Subcutaneous abdominal adipose tissue (tissue), 5 donors: ENCODE data around the gene TMEM263.
"Not testable (repeated sequence)": the region's sequence is repeated elsewhere in the genome, so short reads cannot be mapped to it uniquely, and the experiment has no call there.

Experiments used
- H3K27ac ChIP-seq: one replicate; pipeline ENCODE4 v1.7.0; 2013; ENCODE audit warnings: low read depth, mild to moderate bottlenecking, inconsistent platforms, low read length, moderate library complexity
- H3K27me3 ChIP-seq, 5 donors: one replicate each; pipeline ENCODE4 v1.7.0; 2013; ENCODE audit warnings: low read length in 5 of 5, inconsistent platforms in 1 of 5; ENCODE audit not compliant: control insufficient read depth in 5 of 5, insufficient read depth in 4 of 5
- H3K36me3 ChIP-seq, 5 donors: one replicate each; pipeline ENCODE4 v1.7.0; 2013; ENCODE audit warnings: low read length in 5 of 5; ENCODE audit not compliant: control insufficient read depth in 5 of 5, insufficient read depth in 5 of 5
- H3K4me1 ChIP-seq, 5 donors: one replicate each; pipeline ENCODE4 v1.7.0; 2013; ENCODE audit warnings: low read length in 5 of 5, mild to moderate bottlenecking in 3 of 5, moderate library complexity in 1 of 5; ENCODE audit not compliant: control insufficient read depth in 5 of 5, insufficient read depth in 5 of 5
- H3K4me3 ChIP-seq, 5 donors: one replicate each; pipeline ENCODE4 v1.7.0; 2013; ENCODE audit warnings: low read length in 5 of 5, low read depth in 1 of 5
- H3K9ac ChIP-seq, 5 donors: one replicate each; pipeline ENCODE4 v1.7.0; 2013; ENCODE audit warnings: low read length in 5 of 5, mild to moderate bottlenecking in 4 of 5, moderate library complexity in 3 of 5
- H3K9me3 ChIP-seq, 5 donors: one replicate each; pipeline ENCODE4 v1.7.0; 2013; ENCODE audit warnings: low read length in 5 of 5; ENCODE audit not compliant: control insufficient read depth in 5 of 5
- donor health status: healthy.
- donor health status: healthy.
- donor health status: healthy.
- donor health status: healthy.
- donor health status: healthy.

Gene TMEM263

DNA sequence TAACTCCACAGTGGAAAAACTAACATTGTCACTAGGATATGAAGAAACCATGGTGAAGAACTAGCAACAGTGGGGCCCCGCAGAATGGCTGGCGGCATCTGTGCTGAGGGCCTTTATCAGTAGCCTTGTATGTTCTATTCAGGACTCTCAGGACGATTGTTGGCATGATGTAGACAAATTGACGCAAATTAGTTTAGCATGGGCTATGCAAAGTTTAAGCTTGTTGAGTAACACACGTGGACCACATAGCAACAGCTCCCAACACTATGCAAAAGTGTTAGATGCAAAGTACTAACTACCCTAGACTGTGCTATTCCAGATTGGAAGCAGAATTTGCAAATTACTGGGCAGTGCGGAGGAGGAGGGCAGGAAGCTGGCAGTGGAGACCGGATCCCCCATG, 38.2 kb upstream of the TMEM263 start:
- Histone ChIP-seq H3K9me3 (no peaks in the 10 kb centered on the region), H3K4me1 (peaks cover 0 to 5% (median 0%) of the 10 kb centered on the region in 5 donors), H3K27ac (no peak overlapping the region), H3K4me3 (no peak overlapping the region), H3K36me3 (no peaks in the 10 kb centered on the region), H3K27me3 (peaks cover 0 to 29% (median 10%) of the 10 kb centered on the region in 5 donors), H3K9ac (no peak overlapping the region)

GRCh38 chr12:106918746-106919145, 37.0 kb upstream of the TMEM263 start:
- no peaks in the 10 kb centered on the region for H3K36me3 ChIP-seq

GRCh38 chr12:106919910-106920544, 35.7 kb upstream of the TMEM263 start:
- no peak overlapping the region for H3K27ac ChIP-seq
- no peak overlapping the region for H3K9ac ChIP-seq
- H3K4me3 ChIP-seq: no peak overlapping the region
- H3K9me3 ChIP-seq: no peaks in the 10 kb centered on the region
- H3K4me1 ChIP-seq: peaks cover 0 to 5% (median 0%) of the 10 kb centered on the region in 5 donors
- H3K27me3 ChIP-seq: peaks cover 0 to 18% (median 0%) of the 10 kb centered on the region in 5 donors
- H3K36me3 ChIP-seq: no peaks in the 10 kb centered on the region

More at GRCh38 chr12:106918746-106919145, 37.0 kb upstream of the TMEM263 start:
- Histone ChIP-seq H3K4me1 (peaks cover 0 to 5% (median 0%) of the 10 kb centered on the region in 5 donors), H3K27ac (no peak overlapping the region), H3K9ac (no peak overlapping the region), H3K27me3 (peaks cover 0 to 21% (median 4%) of the 10 kb centered on the region in 5 donors), H3K4me3 (no peak overlapping the region), H3K9me3 (no peaks in the 10 kb centered on the region)

GRCh38 chr12:106921976-106922375, 33.7 kb upstream of the TMEM263 start:
- not testable (repeated sequence) for H3K27ac ChIP-seq, H3K27me3 ChIP-seq, H3K9ac ChIP-seq, H3K36me3 ChIP-seq, H3K9me3 ChIP-seq, H3K4me1 ChIP-seq, H3K4me3 ChIP-seq

GRCh38 chr12:106923594-106923993, 32.1 kb upstream of the TMEM263 start:
- H3K9ac ChIP-seq, H3K27ac ChIP-seq, H3K9me3 ChIP-seq, H3K4me1 ChIP-seq, H3K27me3 ChIP-seq, H3K4me3 ChIP-seq, H3K36me3 ChIP-seq: not testable (repeated sequence)

GRCh38 chr12:106924268-106924861, 31.3 kb upstream of the TMEM263 start:
- H3K36me3 ChIP-seq: no peaks in the 10 kb centered on the region
- H3K4me3 ChIP-seq: no peak overlapping the region
- no peaks in the 10 kb centered on the region for H3K9me3 ChIP-seq
- H3K4me1 ChIP-seq: peaks cover 0 to 3% (median 0%) of the 10 kb centered on the region in 5 donors
- H3K9ac ChIP-seq: no peak overlapping the region
- H3K27me3 ChIP-seq: peaks cover 0 to 3% (median 0%) of the 10 kb centered on the region in 5 donors
- no peak overlapping the region for H3K27ac ChIP-seq

GRCh38 chr12:106926657-106927056, 29.1 kb upstream of the TMEM263 start:
- Histone ChIP-seq H3K4me1 (no peaks in the 10 kb centered on the region), H3K9ac (no peak overlapping the region), H3K27ac (no peak overlapping the region), H3K4me3 (no peak overlapping the region), H3K36me3 (no peaks in the 10 kb centered on the region), H3K9me3 (no peaks in the 10 kb centered on the region), H3K27me3 (peaks cover 0 to 3% (median 0%) of the 10 kb centered on the region in 5 donors)

DNA sequence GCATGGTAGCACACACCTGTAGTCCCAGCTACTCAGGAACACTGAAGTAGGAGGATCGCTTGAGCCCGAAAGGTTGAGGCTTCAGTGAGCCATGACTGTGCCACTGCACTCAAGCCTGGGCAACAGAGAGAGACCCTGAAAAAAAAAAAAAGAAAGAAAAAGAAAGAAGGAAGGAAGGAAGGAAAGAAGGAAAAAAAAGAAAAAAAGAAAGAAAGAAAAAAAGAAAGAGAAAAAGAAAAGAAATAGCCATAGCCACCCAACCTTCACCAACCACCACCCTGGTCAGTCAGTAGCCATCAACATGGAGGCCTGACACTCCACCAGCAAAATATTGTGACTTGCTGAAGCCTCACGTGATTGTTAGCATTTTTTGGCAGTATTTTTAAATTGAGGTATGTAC, 21.4 kb upstream of the TMEM263 start:
- peaks cover 0 to 4% (median 0%) of the 10 kb centered on the region in 5 donors for H3K9me3 ChIP-seq
- H3K27ac ChIP-seq: no peak overlapping the region
- H3K36me3 ChIP-seq: no peaks in the 10 kb centered on the region
- no peaks in the 10 kb centered on the region for H3K4me1 ChIP-seq
- H3K27me3 ChIP-seq: no peaks in the 10 kb centered on the region
- H3K9ac ChIP-seq: no peak overlapping the region
- H3K4me3 ChIP-seq: no peak overlapping the region

- Histone ChIP-seq H3K36me3 (no peaks in the 10 kb centered on the region), H3K27ac (no peak overlapping the region), H3K9me3 (no peaks in the 10 kb centered on the region), H3K4me1 (no peaks in the 10 kb centered on the region), H3K9ac (no peak overlapping the region), H3K27me3 (no peaks in the 10 kb centered on the region), H3K4me3 (no peak overlapping the region)
Observed at GRCh38 chr12:106941481-106942156, 14.1 kb upstream of the TMEM263 start.

DNA sequence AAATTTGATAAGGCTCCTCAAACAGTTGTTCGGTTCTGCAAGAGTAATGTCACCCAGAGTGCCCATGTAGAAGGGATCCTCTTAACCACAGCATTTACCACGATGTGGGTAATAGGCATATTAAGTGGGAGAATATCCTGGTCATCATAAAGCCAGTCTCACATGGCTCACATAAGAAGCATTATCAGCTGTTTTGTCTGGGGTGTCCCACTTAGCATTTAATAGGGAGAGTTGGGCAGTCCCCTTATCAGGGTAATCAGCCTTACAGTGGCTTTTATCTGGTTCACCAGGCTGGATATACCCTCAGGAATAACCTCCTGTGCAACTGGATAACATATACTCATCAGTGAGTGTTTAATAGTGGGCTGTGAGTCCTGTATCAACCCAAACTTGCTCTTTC, 12.9 kb upstream of the TMEM263 start:
- Histone ChIP-seq H3K9ac (no peak overlapping the region), H3K36me3 (no peaks in the 10 kb centered on the region), H3K4me3 (no peak overlapping the region), H3K27me3 (no peaks in the 10 kb centered on the region), H3K4me1 (no peaks in the 10 kb centered on the region), H3K27ac (no peak overlapping the region), H3K9me3 (no peaks in the 10 kb centered on the region)
